GM12873 (cell line): Measurements from ENCODE around the gene LRCH1.

Experiments used
- TF ChIP-seq, protein P1 (sequence below): IDR thresholded peaks from 2 replicates; pipeline ENCODE4 v1.5.1; 2012; ENCODE audit warnings: low read depth, mild to moderate bottlenecking, moderate library complexity, low read length, control low read depth; ENCODE audit not compliant: insufficient read depth; ENCODE audit errors: missing control alignments

LRCH1 gene

DNA sequence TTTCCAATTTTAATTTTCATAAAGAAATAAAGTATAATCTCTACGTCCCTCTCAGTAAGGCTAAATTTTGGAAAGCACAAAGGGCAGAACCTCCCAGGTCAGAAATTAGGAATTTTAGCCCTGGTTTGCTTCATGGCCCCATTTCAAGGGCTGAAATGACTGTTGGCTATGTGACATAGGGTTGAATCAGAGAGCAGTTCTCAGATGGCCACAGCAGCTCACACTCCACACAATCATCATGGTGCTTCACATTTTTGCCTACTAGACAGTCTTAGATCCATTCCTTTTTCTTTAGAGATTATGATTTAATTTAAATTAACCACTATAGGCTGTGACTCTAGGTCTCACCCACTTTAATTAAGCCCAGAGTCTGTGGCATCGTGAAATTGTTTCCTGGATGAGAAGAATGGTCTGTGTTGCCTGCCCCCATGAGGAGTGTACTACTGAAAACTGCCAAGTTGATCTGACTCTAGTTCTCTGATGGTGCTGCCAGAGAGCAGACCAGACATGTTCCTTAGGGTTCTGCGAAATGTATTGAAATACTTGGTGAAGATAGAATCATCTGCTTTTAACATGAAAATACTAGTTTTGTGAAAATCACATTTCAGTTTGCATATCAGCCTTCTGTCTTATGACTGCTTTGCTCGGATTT is 186.6 kb downstream of the LRCH1 start:
- TF ChIP-seq, protein P1, sequence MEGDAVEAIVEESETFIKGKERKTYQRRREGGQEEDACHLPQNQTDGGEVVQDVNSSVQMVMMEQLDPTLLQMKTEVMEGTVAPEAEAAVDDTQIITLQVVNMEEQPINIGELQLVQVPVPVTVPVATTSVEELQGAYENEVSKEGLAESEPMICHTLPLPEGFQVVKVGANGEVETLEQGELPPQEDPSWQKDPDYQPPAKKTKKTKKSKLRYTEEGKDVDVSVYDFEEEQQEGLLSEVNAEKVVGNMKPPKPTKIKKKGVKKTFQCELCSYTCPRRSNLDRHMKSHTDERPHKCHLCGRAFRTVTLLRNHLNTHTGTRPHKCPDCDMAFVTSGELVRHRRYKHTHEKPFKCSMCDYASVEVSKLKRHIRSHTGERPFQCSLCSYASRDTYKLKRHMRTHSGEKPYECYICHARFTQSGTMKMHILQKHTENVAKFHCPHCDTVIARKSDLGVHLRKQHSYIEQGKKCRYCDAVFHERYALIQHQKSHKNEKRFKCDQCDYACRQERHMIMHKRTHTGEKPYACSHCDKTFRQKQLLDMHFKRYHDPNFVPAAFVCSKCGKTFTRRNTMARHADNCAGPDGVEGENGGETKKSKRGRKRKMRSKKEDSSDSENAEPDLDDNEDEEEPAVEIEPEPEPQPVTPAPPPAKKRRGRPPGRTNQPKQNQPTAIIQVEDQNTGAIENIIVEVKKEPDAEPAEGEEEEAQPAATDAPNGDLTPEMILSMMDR = no peak

GRCh38 chr13:46743191-46743590 is 190.2 kb downstream of the LRCH1 start:
- TF ChIP-seq, protein P1 = no peak

GRCh38 chr13:46745062-46745461 is 192.1 kb downstream of the LRCH1 start:
- TF ChIP-seq, protein P1 = no peak

DNA sequence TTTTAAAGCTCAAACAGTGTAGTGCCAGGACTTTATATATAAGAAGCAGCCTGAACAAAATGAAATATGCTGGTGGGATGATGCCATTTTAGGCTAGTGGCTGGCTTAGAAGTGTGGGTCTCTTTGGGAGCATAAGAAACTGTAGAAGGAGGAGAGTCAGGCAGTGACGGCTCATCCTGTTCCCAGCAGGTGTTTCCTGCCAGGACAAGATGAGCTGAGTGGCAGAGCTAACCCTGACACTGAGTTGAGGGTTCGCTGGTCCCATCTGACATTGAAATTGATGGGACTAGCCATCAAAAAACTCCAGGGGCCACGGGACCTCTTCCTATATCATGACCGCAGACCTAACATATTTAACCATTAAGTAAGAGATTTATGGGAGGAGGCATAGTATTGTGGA is 192.7 kb downstream of the LRCH1 start:
- TF ChIP-seq, protein P1 = no peak

GRCh38 chr13:46747031-46747820 is 194.3 kb downstream of the LRCH1 start:
- TF ChIP-seq, protein P1 = no peak

DNA sequence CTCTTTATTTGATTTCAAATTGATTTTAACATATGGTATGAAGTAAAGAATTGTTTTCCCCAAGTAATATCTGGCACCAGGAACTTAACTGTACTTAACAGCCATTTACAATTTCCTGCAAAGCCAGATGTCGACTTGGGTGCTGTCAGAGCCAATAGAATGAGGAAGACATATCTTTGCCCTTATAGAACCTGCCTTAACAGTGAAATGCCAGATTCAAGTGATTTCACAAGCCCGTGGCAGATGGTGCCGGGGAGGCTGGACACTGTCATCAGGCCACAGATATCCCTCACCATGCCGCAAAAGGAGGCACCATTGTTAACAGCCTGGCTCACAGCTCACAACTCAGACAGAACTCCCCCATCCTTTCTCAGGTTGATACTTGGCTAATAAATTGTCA is 195.3 kb downstream of the LRCH1 start:
- TF ChIP-seq, protein P1 = no peak

- TF ChIP-seq, protein P1 = no peak
Measured at GRCh38 chr13:46749951-46750350, 197.0 kb downstream of the LRCH1 start.
